NCI-H69 (cell line): ENCODE measurements around the gene HMX2.

Source experiments
- DNase-seq: peaks from one replicate; lab custom pipeline; 2025; lab: John Stamatoyannopoulos, UW

Gene HMX2

GRCh38 chr10:123147635-123148413 is at the start of gene HMX2:
Gene HMX2 (plus strand): TSS chr10:123148136. CDS start chr10:123148379, 243 bp downstream.
- peak; percentile 57 for DNase-seq

- no peak for DNase-seq
Observed at GRCh38 chr10:123100030-123100762, 47.7 kb upstream of the HMX2 start.

GRCh38 chr10:123101872-123102271 is 46.1 kb upstream of the HMX2 start:
- no peak for DNase-seq

GRCh38 chr10:123102673-123103072 is 45.3 kb upstream of the HMX2 start:
- peak; percentile 67 for DNase-seq

GRCh38 chr10:123103944-123104343 is 44.0 kb upstream of the HMX2 start:
- peak; percentile 56 for DNase-seq

GRCh38 chr10:123109466-123109865 is 38.5 kb upstream of the HMX2 start:
- DNase-seq: no peak

GRCh38 chr10:123117644-123118417 is 30.1 kb upstream of the HMX2 start:
- peak; percentile 40 for DNase-seq

GRCh38 chr10:123119081-123119480 is 28.9 kb upstream of the HMX2 start:
- no peak for DNase-seq

- no peak for DNase-seq
Observed at GRCh38 chr10:123126246-123126645, 21.7 kb upstream of the HMX2 start.

GRCh38 chr10:123129618-123130271 is 18.2 kb upstream of the HMX2 start:
- no peak for DNase-seq

- DNase-seq: peak; percentile 74
Observed at GRCh38 chr10:123132576-123133477, 15.1 kb upstream of the HMX2 start.

- no peak for DNase-seq
Observed at GRCh38 chr10:123133541-123134342, 14.2 kb upstream of the HMX2 start.

GRCh38 chr10:123134343-123134914 is 13.5 kb upstream of the HMX2 start:
- no peak for DNase-seq

GRCh38 chr10:123134915-123135414 is 13.0 kb upstream of the HMX2 start:
- DNase-seq: no peak

GRCh38 chr10:123135415-123136141 is 12.4 kb upstream of the HMX2 start, which contains the start of gene HMX3:
Gene HMX3 (plus strand): TSS chr10:123135970. CDS start chr10:123136051, 81 bp downstream.
- DNase-seq: peak; percentile 63

GRCh38 chr10:123136221-123136805 is 11.6 kb upstream of the HMX2 start:
- peak; percentile 17 for DNase-seq

- DNase-seq: peak; percentile 45
Observed at GRCh38 chr10:123136806-123137642, 10.9 kb upstream of the HMX2 start.
